ENCODE data around the gene FAM43B.

DNA sequence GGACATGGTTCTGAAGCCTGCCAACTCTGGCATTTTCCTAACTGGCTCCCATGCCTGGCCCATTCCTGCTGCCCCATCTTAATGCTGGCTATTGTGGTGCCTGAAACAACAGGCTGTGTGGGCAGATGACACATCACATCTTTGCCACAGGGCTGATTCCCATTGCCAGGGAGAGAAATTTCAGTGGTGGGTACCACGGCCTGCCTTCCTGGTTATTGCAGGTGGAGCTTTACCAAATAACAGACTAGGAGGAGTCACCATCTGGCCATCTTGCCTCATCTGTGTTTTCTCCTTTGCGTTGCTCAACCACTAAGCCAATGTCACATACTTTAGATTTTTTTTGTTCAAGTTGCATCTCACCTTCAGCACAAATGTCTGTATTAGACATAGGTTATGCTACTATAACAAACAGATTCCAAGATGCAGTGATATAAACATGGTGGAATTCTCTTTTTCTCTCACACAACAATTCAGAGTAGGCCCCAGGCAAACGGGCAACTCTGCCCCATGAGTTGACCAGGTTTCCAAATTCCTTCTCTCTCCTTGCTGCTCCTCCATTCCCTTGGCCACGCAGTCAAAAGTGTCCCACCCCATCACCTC, 50.6 kb downstream of the FAM43B start:
- TF ChIP-seq EZH2 (IDR thresholded peaks at IDR 0.05; ENCODE audit: low read depth, unreplicated experiment) (no peak), CREB1 (CRISPR knock-in tag; IDR thresholded peaks at IDR 0.05; ENCODE audit: low read depth) (no peak), POLR2AphosphoS5 (IDR thresholded peaks at IDR 0.05; ENCODE audit: low read depth) (no peak), EZH2phosphoT487 (IDR thresholded peaks at IDR 0.05; ENCODE audit: unreplicated experiment) (no peak), ZNF331 (CRISPR knock-in tag; IDR thresholded peaks at IDR 0.05; ENCODE audit: low read depth) (no peak), NANOG (IDR thresholded peaks at IDR 0.05; ENCODE audit: borderline replicate concordance) (no peak), STAT1 (IDR thresholded peaks at IDR 0.05; ENCODE audit: unreplicated experiment) (no peak), ZNF114 (CRISPR knock-in tag; IDR thresholded peaks at IDR 0.05) (no peak)
- TF ChIP-seq, protein P1, sequence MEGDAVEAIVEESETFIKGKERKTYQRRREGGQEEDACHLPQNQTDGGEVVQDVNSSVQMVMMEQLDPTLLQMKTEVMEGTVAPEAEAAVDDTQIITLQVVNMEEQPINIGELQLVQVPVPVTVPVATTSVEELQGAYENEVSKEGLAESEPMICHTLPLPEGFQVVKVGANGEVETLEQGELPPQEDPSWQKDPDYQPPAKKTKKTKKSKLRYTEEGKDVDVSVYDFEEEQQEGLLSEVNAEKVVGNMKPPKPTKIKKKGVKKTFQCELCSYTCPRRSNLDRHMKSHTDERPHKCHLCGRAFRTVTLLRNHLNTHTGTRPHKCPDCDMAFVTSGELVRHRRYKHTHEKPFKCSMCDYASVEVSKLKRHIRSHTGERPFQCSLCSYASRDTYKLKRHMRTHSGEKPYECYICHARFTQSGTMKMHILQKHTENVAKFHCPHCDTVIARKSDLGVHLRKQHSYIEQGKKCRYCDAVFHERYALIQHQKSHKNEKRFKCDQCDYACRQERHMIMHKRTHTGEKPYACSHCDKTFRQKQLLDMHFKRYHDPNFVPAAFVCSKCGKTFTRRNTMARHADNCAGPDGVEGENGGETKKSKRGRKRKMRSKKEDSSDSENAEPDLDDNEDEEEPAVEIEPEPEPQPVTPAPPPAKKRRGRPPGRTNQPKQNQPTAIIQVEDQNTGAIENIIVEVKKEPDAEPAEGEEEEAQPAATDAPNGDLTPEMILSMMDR (conservative IDR thresholded peaks at IDR 0.05; ENCODE audit: low read depth in 2 of 2) = no peak
- TF ChIP-seq, protein P2, sequence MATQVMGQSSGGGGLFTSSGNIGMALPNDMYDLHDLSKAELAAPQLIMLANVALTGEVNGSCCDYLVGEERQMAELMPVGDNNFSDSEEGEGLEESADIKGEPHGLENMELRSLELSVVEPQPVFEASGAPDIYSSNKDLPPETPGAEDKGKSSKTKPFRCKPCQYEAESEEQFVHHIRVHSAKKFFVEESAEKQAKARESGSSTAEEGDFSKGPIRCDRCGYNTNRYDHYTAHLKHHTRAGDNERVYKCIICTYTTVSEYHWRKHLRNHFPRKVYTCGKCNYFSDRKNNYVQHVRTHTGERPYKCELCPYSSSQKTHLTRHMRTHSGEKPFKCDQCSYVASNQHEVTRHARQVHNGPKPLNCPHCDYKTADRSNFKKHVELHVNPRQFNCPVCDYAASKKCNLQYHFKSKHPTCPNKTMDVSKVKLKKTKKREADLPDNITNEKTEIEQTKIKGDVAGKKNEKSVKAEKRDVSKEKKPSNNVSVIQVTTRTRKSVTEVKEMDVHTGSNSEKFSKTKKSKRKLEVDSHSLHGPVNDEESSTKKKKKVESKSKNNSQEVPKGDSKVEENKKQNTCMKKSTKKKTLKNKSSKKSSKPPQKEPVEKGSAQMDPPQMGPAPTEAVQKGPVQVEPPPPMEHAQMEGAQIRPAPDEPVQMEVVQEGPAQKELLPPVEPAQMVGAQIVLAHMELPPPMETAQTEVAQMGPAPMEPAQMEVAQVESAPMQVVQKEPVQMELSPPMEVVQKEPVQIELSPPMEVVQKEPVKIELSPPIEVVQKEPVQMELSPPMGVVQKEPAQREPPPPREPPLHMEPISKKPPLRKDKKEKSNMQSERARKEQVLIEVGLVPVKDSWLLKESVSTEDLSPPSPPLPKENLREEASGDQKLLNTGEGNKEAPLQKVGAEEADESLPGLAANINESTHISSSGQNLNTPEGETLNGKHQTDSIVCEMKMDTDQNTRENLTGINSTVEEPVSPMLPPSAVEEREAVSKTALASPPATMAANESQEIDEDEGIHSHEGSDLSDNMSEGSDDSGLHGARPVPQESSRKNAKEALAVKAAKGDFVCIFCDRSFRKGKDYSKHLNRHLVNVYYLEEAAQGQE (IDR thresholded peaks at IDR 0.05; ENCODE audit: unreplicated experiment) = no peak
- TF ChIP-seq, protein P3, sequence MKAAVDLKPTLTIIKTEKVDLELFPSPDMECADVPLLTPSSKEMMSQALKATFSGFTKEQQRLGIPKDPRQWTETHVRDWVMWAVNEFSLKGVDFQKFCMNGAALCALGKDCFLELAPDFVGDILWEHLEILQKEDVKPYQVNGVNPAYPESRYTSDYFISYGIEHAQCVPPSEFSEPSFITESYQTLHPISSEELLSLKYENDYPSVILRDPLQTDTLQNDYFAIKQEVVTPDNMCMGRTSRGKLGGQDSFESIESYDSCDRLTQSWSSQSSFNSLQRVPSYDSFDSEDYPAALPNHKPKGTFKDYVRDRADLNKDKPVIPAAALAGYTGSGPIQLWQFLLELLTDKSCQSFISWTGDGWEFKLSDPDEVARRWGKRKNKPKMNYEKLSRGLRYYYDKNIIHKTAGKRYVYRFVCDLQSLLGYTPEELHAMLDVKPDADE (IDR thresholded peaks at IDR 0.05) = no peak
